Cardiac muscle cell (in vitro differentiated cells and primary cell): ENCODE results near the gene TANGO6. TPM values are rescaled to one million over a fixed set of nuclear protein-coding genes. Genes with fewer than 3 reads are reported as not detected.
A peak's percentile ranks its signal among the peaks of the same experiment; 100 is the strongest.

Experiments
- DNase-seq, 2 donors: peaks; one replicate each; pipeline versions ENCODE4 v3.0.0 to v3.0.0-alpha.2; 2010 to 2017; ENCODE audit warnings: low read depth in 1 of 2, low spot score in 1 of 2
- H3K27ac ChIP-seq: fragments of 200-600 bp; sonication (generic); 2 replicates; pipeline ENCODE4 v1.5.1; 2016
- H3K27me3 ChIP-seq: fragments of 200-600 bp; sonication (generic); 2 replicates; pipeline ENCODE4 v1.6.0; 2016; ENCODE audit warnings: control low read depth
- H3K36me3 ChIP-seq: fragments of 200-600 bp; sonication (generic); 2 replicates; pipeline ENCODE4 v1.5.1; 2016; ENCODE audit warnings: control low read depth
- H3K4me1 ChIP-seq: fragments of 200-600 bp; sonication (generic); 2 replicates; pipeline ENCODE4 v1.8.1; 2017; ENCODE audit warnings: low read depth, mild to moderate bottlenecking, mixed run types
- H3K4me3 ChIP-seq: fragments of 200-600 bp; sonication (generic); 2 replicates; pipeline ENCODE4 v1.5.1; 2016; ENCODE audit warnings: mild to moderate bottlenecking
- H3K9me3 ChIP-seq: fragments of 200-600 bp; sonication (generic); 2 replicates; pipeline ENCODE4 v1.5.1; 2017; ENCODE audit warnings: low read depth, mild to moderate bottlenecking, control low read depth
- CTCF ChIP-seq: IDR thresholded peaks from 2 replicates; pipeline ENCODE4 v1.5.1; 2012; ENCODE audit warnings: low read depth, mild to moderate bottlenecking, low read length
- polyA plus RNA-seq: library from polyadenylated mRNA; unstranded; fragments of >200 nt; fragmentation: Nextera tagmentation; extraction: Ambion mirVana; gene quantifications from 2 replicates; pipeline ENCODE4 v1.2.1, GENCODE V29; 2016
- total RNA-seq: library from RNA; depleted of rRNA; stranded (reverse); fragments of >200 nt; gene quantifications from 2 replicates; pipeline ENCODE4 v1.2.3, GENCODE V29; 2016

Gene TANGO6
- total and polyA plus RNA-seq, 2 experiments from 2014 or later: 5.4 to 8.9 TPM

- Histone ChIP-seq H3K4me1 (no peaks in the 10 kb centered on the region), H3K27me3 (no peaks in the 10 kb centered on the region), H3K9me3 (no peaks in the 10 kb centered on the region), H3K4me3 (no peak overlapping the region), H3K27ac (no peak overlapping the region), H3K36me3 (no peaks in the 10 kb centered on the region)
- no peak for DNase-seq
- TF ChIP-seq CTCF: no peak
Observed at GRCh38 chr16:69037373-69038160, 194.2 kb downstream of the TANGO6 start.

GRCh38 chr16:69039333-69039941 lies 196.1 kb downstream of the TANGO6 start:
- no peak overlapping the region for H3K27ac ChIP-seq
- peak in 1 of 2 donors; percentile 50 for DNase-seq
- no peaks in the 10 kb centered on the region for H3K4me1 ChIP-seq
- H3K36me3 ChIP-seq: no peaks in the 10 kb centered on the region
- no peaks in the 10 kb centered on the region for H3K27me3 ChIP-seq
- no peak for TF ChIP-seq CTCF
- no peaks in the 10 kb centered on the region for H3K9me3 ChIP-seq
- H3K4me3 ChIP-seq: no peak overlapping the region

GRCh38 chr16:69040144-69040909 lies 197.0 kb downstream of the TANGO6 start:
- H3K27me3 ChIP-seq: no peaks in the 10 kb centered on the region
- H3K36me3 ChIP-seq: no peaks in the 10 kb centered on the region
- no peaks in the 10 kb centered on the region for H3K9me3 ChIP-seq
- H3K27ac ChIP-seq: no peak overlapping the region
- no peak for TF ChIP-seq CTCF
- no peaks in the 10 kb centered on the region for H3K4me1 ChIP-seq
- no peak overlapping the region for H3K4me3 ChIP-seq
- DNase-seq: peak in 1 of 2 donors; percentile 27

- Histone ChIP-seq H3K4me1 (no peaks in the 10 kb centered on the region), H3K36me3 (no peaks in the 10 kb centered on the region), H3K27me3 (no peaks in the 10 kb centered on the region), H3K27ac (no peak overlapping the region), H3K9me3 (no peaks in the 10 kb centered on the region), H3K4me3 (no peak overlapping the region)
- no peak for TF ChIP-seq CTCF
- no peak for DNase-seq
Observed at GRCh38 chr16:69048328-69049120, 205.2 kb downstream of the TANGO6 start.

GRCh38 chr16:69049146-69049545 lies 205.8 kb downstream of the TANGO6 start:
- TF ChIP-seq CTCF: no peak
- Histone ChIP-seq H3K27ac (no peak overlapping the region), H3K27me3 (no peaks in the 10 kb centered on the region), H3K4me3 (no peak overlapping the region), H3K9me3 (no peaks in the 10 kb centered on the region), H3K36me3 (no peaks in the 10 kb centered on the region), H3K4me1 (no peaks in the 10 kb centered on the region)
- DNase-seq: peak in 1 of 2 donors; percentile 69
